GM18502 (cell line): ENCODE data around the gene S100A16.

Experiments
- ATAC-seq: cut with Tn5 transposase; IDR thresholded peaks from one replicate; pipeline ENCODE4 v1.9.1; 2021; ENCODE audit warnings: mild to moderate bottlenecking; ENCODE audit not compliant: unreplicated experiment, poor library complexity

The S100A16 gene

DNA sequence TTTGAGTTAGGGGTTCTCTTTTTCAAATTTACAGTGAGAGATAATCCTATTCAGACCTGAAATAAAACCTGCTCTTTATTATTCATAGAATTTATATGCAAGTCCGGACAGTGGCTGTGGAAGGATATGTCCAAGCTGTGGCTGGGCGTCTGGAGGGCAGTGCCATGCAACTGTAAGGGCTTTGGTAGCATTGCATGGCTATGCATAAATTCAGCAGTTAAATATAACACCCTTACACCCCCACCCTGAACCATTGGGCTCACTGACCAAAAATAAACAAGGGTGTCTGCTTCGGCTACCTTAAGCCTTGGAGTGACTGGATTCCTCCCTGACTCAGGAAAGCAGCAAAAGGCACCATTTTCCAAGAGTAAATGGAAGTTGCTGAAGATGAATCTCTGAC lies 26.3 kb upstream of the S100A16 start:
- no peak for ATAC-seq

DNA sequence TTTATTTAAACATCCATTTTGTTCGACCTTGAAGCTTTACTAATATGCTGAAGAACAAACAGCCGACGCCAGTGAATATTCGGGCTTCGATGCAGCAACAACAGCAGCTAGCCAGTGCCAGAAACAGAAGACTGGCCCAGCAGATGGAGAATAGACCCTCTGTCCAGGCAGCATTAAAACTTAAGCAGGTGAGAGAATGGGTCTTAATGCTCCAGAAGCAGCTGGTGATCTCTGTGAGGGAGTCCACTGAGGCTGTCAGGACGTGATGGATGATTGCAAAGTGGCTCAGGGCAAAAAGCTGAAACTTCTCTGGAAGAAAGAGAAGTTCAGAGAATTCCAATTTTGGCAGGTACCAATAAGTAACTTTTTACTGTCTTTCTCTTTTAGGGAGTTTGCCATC lies 25.3 kb upstream of the S100A16 start:
- no peak for ATAC-seq

DNA sequence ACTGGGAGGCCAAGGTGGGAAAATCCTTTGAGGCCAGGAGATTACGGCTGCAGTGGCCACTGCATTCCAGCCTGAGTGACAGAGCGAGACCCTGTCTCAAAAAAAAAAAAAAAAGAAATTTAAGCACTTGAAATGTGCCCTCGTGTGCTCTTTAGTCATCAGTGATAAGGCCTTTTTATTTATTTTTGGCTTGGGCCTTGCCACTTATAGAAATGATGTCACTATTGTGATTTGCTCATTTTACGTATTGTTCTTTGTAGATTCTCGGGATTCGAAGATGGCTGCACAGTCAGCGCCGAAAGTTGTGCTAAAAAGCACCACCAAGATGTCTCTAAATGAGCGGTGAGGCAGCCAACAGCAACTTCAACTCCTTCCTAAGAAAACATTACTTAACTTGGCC lies 23.4 kb upstream of the S100A16 start:
- ATAC-seq: no peak

DNA sequence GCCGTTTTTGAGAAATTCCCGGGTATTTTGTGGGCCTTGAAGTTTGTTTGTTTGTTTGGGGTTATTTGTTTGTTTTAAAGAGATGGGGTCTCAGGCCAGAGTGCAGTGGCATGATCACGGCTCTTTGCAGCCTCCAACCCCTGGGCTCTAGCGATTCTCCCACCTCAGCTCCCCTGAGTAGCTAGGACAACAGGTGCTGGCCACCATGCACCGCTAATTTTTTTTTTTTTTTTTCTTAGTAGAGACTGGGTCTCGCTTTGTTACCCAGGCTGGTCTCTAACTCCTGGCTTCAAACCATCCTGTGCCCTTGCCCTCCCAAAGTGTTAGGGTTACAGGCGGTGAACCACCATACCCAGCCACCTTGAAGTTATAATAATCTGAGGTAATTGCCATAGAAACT lies 22.9 kb upstream of the S100A16 start:
- no peak for ATAC-seq

DNA sequence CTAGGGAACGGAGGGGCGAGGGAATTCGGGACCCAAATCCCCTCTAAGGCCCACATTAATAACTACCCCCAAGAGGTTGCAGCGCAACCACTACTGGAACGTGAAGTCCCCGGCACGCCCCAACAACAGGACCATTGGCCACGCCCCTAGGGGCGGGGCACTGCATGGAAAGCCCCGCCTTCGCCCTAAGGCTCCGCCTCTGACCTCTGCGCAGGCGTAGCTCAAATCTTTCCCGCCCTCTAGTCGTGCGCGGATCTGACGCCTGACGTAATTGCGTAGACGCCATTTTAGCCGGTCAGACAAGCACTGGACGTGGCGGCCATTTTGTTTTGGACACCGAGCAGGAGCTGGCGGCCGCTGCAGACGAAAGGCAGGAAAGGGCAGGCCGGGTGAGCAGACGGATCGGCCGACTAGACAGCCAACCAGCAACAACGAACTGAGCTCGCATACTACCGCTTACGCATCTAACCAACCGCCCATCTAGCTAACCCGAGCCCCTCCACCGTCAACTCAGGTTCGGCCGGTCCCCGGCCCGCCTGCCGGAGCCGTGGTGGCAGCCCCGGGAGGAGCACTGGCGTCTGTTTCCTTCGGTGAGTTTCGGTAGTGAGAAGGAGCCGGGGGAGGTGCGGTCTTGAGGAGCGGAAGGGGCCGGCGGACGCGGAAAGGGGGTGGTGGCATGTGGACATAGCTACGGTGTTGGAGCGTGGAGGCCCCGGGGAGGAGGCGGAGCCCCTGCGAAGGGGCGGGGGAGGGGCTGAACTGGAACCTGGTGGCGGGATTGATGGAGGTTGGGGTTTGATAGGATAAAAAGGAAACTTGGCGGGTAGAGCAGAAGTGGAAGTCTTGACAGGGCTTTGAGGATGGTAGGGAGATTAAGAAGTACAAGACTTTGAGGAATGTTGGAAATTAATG lies 21.1 kb upstream of the S100A16 start, which contains the start of gene CHTOP:
Gene CHTOP (plus strand): TSS at position 313 of the 912 bp plus-strand sequence. CDS start 2,523 bp downstream, outside the sequence.
- peak; percentile 90 for ATAC-seq

DNA sequence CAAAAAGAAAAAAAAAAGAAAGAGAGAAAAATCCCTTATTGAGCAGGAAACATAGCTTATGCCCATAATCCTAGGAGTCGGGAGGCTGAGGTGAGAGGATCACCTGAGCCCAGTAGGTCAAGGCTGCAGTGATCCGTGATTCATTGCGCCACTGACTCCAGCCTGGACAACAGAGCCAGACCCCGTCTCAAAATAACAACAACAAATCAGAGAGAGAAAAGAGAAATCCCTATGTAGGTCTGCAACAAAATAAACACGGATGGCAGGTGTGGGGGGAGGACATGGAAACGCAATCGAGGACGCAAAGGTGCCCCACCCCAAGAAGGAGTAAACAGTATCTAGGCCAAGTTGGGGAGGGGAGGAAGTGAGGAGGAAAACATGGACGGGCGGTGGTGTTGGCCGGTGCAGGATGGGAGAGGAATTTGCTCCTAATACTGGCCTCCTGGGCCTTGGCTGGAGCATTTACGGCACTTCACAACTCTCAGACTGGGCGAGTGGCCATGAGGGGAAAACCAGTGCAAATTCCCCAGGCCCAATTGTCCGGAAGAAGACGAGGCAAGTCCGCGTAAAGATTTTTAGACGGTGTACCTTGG lies 20.3 kb upstream of the S100A16 start:
- ATAC-seq: no peak

DNA sequence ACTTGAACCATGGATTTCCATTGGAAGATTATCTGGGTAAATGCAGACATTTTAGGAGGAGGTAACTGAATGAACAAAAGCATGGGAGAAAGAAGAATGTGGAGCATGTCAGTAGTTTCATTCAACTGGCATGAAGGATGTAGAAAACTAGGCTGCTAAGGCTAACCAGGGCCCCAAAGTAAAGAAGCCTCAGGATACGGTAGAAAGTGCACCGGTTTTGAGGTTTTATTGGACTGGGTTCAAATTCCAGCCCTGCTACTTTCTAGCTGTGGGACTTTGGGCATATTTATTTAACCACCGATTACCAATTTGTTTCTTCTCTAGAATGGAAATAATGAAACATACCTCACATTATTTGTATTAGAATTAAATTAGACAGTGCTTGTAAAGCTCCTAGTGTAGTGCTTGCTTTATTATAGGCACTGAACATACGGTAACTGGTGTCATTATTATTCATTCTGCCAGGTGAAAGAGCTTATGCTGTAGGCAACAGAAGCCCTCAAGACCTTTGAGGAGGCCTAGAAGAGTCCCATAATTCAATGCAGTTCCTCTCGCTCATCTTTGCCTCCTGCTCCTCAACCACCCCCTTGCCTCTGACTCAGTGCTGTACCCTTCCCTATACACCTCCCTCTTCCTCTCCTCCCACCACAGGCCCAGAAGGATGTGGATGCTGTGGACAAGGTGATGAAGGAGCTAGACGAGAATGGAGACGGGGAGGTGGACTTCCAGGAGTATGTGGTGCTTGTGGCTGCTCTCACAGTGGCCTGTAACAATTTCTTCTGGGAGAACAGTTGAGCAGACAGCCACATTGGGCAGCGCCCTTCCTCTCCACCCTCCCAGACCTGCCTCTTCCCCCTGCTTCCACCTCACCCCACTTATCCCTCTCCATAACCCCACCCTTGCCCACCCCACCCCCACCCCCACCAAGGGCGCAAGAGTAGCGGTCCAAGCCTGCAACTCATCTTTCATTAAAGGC lies 18.4 kb upstream of the S100A16 start:
- no peak for ATAC-seq

DNA sequence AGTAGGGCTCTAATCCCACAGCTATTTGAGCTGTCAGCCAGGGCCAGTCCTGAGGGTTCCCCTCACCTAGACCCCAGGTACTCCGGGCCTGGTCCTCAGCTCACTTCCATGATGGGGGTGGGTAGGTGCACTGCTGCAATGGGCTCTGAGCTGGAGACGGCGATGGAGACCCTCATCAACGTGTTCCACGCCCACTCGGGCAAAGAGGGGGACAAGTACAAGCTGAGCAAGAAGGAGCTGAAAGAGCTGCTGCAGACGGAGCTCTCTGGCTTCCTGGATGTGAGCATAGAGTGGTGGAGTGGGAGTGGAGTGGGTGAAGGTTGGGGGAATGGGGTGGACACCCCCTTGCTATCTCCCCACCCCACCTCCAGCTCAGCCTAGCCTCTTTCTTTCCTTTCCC lies 17.4 kb upstream of the S100A16 start:
- ATAC-seq: no peak

DNA sequence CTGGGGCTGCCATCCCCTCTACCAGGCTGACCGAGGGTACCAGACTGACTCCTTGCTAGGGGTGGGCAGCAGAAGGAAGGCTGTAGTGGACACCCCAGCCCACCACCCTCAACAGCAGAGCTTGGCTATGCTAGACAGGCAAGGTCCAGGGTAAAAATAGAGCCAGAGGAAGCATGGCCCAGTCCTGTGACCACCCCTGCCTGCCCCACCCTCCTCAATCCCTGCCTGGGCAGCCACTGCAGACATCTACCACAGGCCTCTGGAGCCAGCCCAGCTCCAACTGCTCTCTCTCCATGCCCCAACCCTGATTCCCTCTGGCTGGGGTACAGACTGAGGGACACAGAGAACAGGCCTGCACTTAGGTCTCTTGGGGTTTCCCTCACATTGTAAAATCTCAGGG lies 17.0 kb upstream of the S100A16 start:
- ATAC-seq: no peak

DNA sequence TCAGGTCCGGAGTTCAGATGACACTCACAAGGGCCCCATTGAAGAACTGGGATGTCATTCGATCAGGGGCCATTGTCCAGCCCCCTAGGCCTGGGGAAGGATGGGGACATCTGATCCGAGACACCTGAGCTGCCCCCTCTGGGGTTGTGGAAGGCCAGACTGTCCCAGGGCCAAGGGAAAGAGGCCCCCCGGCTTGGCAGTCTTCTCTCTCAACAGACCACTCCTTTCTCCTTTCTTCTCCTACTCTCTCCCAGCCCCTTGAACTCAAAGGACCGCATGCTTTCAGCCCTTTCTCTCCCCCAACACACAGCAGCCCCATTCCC lies 16.4 kb upstream of the S100A16 start:
- no peak for ATAC-seq

DNA sequence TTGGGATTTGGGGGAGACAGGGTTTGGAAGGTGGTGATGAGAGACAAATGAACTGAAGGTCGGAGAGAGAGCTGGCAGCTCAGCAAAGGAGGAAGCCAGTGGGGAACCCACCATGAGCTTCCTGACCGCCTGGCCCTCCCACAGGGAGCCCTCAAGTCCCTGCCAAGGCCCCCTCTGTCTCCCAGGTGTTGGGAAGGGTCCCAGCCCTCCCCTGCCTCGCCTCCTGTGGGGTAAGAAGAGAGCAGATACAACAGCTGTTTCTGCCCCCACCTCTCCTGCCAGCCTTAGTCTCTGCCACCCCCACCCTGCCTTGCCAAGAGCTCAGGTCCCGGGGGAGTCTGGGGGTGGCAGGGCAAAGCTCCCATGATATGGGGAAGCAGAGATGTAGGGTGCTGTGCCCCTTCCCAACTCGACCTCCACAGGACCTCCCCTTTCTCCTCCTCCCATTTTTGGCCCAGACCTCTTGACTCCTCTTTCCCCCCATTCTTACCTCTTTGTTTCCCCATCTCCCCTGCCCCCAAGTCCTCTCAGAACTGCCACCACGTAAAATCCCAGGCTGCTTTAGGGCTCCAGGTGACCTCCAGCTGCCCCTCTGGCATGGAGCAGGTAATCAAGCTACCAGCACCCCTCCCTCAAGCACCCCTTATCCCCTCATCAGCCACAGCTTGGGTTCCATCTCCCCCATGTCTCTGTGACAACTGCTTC lies 15.9 kb upstream of the S100A16 start:
- no peak for ATAC-seq

DNA sequence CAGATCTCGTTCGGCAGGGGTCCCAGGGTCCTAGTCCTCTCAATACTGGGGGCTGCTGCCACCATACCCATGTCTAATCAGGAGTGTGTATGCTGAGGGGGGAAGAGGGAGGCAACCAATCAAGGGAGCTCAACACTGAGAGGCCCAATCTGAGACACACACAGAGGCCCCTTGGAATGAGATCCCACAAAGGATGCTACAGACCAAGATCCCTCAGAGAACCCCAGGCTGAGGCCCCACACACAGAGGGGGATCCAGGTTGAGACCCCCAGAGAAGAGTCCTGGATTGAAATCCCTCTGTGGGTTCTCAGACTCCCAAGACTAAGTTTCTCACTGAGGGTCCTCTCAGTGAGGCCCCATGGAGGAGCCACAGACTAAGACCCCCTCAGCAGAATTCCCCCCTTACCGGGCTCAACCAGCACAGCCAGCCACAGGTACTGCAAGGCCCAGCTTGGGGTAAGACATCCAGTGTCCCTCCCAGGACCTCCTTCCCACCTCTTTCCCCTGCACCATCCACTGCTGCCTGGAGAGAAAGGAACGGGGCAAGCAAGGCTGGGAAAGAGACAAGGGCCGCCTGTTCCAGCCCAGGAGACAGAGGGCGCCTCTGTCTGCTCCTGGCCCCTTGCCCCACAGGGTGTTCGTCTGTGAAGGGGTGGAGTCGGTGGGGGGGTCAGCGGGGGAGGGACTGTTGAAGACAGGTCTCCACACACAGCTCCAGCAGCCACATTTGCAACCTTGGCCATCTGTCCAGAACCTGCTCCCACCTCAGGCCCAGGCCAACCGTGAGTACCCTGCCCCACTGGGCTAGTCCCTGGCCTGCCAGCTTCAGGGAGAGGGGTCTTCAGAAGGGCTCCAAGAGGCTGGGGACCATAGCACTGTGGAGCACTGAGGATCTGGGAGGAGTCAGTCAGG lies 15.0 kb upstream of the S100A16 start, which contains the start of gene S100A1:
Gene S100A1 (plus strand): TSS at position 720 of the 912 bp plus-strand sequence. CDS start 2,088 bp downstream, outside the sequence.
- ATAC-seq: no peak

DNA sequence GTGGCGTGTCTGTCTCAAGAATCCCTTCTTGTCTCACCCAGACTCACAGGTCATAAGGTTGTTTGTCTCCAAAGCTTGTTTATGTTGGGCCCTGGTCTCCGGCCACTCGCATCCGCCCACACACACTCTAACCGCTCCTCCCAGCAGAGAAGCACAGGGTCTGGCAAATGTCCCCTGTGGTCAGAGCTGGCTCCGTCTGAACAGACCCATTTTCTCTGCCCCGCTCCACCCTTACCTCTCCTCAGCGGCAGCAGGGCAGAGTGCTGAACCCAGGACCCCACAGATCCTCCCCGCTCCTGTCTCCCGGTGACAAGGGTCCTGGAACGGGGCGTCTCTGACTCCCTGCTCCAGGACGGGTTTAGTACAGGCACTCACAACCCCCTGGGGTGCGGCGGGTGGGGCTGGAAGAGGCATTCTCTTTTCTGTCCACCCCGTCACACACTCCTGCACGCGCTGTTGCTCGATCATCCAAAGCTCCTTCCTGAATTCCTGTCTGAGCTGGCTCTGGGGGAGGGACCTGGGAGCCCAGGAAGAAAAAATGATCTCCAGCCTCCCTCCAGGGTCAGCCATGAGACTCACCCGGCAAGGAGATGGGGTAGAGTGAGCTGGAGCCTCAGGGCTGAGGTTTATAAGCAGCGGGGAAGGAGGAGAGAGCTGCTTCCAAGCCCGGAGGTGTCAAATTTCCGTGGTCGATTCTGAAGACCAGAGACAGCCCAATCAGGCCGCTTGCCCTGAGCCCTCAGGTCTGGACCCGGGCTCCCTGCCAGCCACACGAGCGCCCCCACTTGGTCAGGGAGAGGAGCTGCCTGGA lies 14.2 kb upstream of the S100A16 start, which contains the start of gene S100A13:
Gene S100A13 (minus strand): TSS at position 602 of the 811 bp plus-strand sequence. CDS start 1,033 bp downstream, outside the sequence.
- ATAC-seq: no peak

DNA sequence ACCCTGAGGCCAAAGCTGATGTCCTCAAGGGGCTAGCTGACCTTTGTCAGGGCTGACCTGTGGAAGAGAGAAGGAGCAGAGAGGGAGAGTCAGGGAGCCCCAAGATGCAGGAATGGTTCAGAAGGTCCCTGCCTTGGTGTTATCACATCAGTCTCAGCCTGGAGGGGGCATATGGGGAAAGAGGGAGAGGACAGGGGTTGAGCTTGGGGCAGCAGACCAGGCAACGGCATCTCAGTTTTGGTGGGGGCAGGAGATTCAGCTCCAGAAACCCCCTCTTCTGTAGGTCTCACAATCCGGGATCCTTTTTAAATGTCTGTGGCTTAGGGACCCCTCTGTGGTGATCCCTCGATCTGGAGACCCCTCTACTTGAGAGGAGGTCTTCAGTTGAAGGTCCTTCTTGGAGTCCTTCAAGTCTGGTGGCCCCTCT lies 13.6 kb upstream of the S100A16 start:
- ATAC-seq: no peak

DNA sequence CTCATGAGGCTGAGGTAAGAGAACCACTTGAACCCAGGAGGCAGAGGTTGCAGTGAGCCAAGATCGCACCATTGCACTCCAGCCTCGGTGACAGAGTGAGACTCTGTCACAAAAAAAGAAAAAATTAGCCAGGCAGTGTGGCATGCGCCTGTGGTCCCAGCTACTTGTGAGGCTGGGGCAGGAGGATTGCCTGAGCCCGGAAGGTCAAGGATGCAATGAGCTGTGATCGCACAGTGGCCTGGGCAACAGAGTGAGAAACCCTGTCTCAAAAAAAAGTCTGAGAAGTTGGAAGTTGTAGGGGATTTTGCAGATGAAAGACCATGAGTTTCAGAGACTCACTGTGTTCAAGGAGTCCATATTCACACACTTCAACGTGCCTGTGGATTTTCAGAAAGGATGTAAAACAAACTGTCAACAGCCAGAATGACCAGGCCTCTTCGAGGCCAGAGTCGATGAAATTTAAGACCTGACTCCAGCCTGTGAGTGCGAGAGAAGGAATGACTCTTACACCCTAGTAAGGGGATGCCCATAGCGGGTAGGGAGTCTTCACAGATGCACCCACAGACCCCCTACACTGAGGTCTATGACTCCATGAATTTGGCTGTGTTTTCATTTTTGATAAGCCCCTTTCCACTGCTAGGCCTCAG lies 12.2 kb upstream of the S100A16 start:
- no peak for ATAC-seq

DNA sequence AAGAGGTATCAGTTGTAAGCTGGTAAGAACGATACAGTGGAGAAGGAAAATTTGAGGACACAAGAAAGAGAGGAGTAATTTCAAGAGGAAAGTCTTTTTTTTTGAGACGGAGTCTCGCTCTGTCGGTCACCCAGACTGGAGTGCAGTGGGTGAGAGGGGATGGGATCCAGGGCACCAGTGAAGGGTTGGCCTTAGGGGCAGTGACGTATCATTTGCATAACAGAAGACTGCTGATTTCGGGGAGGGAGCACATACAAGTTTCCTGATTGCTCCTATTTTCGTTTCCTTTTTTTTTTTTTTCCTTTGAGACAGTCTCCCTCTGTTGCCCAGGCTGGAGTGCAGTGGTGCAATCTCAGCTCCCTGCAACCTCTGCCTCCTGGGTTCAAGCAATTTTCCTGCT lies 10.2 kb upstream of the S100A16 start:
- no peak for ATAC-seq

DNA sequence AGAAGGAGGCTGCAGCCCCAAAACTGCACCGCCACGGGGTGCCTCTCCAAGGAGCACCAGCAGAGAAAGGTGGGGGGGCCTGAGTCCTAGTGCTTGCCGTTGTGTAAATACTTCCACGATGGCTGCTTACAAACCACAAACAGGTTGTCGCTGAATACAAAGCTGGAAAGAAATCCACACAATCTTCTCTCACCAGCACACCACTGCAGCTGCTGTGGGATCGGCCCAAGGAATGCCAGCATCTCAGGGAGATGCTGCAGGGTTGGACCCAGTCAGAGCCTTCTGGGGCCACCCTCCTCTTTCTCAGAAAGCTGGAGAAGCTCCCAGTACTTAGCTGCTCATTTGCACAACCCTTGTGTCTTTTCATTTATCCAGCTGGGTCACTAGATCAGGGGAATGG lies 6.2 kb upstream of the S100A16 start:
- ATAC-seq: no peak
